Spleen (tissue), 11 donors: ENCODE results near the gene TRIM50. TPM values are rescaled to one million over a fixed set of nuclear protein-coding genes. Genes with fewer than 3 reads are reported as not detected.
"Not testable (repeated sequence)": the region's sequence is repeated elsewhere in the genome, so short reads cannot be mapped to it uniquely, and the experiment has no call there.

ENCODE experiments used
- DNase-seq: peaks from one replicate; pipeline ENCODE4 v3.0.0-alpha.2; 2020
- H3K27ac ChIP-seq, 8 donors: fragments of 200-600 bp; sonication (generic) in 7 of 8; 1 replicate in 4 of 8; 2 replicates in 4 of 8; pipeline versions ENCODE4 v1.5.0 to v1.8.0; 2016 to 2021; ENCODE audit warnings: inconsistent platforms in 4 of 8, mild to moderate bottlenecking in 4 of 8, moderate library complexity in 1 of 8
- H3K27me3 ChIP-seq, 7 donors: fragments of 200-600 bp; sonication (generic) in 6 of 7; replicated peaks in 1 of 7; 1 replicate in 4 of 7; 2 replicates in 3 of 7; pipeline versions ENCODE4 v1.5.0 to v1.8.0; 2016 to 2021; ENCODE audit warnings: inconsistent platforms in 3 of 7, mild to moderate bottlenecking in 1 of 7
- H3K36me3 ChIP-seq, 6 donors: fragments of 200-600 bp; sonication (generic) in 5 of 6; 1 replicate in 4 of 6; 2 replicates in 2 of 6; pipeline versions ENCODE4 v1.5.0 to v1.8.0; 2016 to 2021; ENCODE audit warnings: inconsistent platforms in 2 of 6
- H3K4me1 ChIP-seq, 6 donors: fragments of 200-600 bp; sonication (generic) in 5 of 6; 1 replicate in 3 of 6; 2 replicates in 3 of 6; pipeline versions ENCODE4 v1.5.0 to v1.8.0; 2016 to 2021; ENCODE audit warnings: inconsistent platforms in 3 of 6
- H3K4me3 ChIP-seq, 8 donors: fragments of 200-600 bp; sonication (generic) in 7 of 8; 1 replicate in 4 of 8; 2 replicates in 4 of 8; pipeline versions ENCODE4 v1.5.0 to v1.8.0; 2016 to 2021; ENCODE audit warnings: inconsistent platforms in 4 of 8, mild to moderate bottlenecking in 4 of 8, moderate library complexity in 2 of 8
- H3K9me3 ChIP-seq, 8 donors: fragments of 200-600 bp; sonication (generic) in 7 of 8; 1 replicate in 4 of 8; 2 replicates in 4 of 8; pipeline versions ENCODE4 v1.5.0 to v1.8.0; 2016 to 2021; ENCODE audit warnings: inconsistent platforms in 4 of 8
- CTCF ChIP-seq, 11 experiments: fragments of 200-600 bp in 7 of 11; fragments of 450-650 bp in 4 of 11; sonication (generic) in 4 of 11; IDR thresholded peaks in 8 of 11; conservative IDR thresholded peaks in 3 of 11; 1 replicate in 7 of 11; 2 replicates in 4 of 11; pipeline versions ENCODE4 v1.4.0 to v1.8.0; 2016 to 2021; ENCODE audit warnings: antibody characterized with exemption in 11 of 11, inconsistent platforms in 4 of 11, mild to moderate bottlenecking in 1 of 11
- POLR2A ChIP-seq, 3 donors: fragments of 450-650 bp; IDR thresholded peaks; one replicate each; pipeline ENCODE4 v1.5.1; 2017; ENCODE audit warnings: antibody characterized with exemption in 3 of 3, mild to moderate bottlenecking in 1 of 3
- POLR2AphosphoS5 ChIP-seq, 3 donors: sonication (generic); formaldehyde crosslinking; IDR thresholded peaks; one replicate each; pipeline ENCODE4 v1.5.1; 2017; ENCODE audit warnings: antibody characterized with exemption in 3 of 3
- WGBS, 5 donors: extraction: QIAGEN DNeasy Blood & Tissue Kit in 3 of 5; methylation state at CpG; one replicate each; pipeline versions ENCODE4 v1.1.5 to v1.1.7; 2013 to 2018; 5-methylcytosine and 5-hydroxymethylcytosine counted together
- intact Hi-C: fragments of 100-400 bp; cut with DNase I; formaldehyde crosslinking; loops from one replicate; pipeline ENCODE4 v1.15.0; 2023; ENCODE audit warnings: low total_unique reads
- polyA plus RNA-seq, 3 donors: library from polyadenylated mRNA; stranded (reverse); fragments of 200-250 nt; gene quantifications; one replicate each; pipeline ENCODE4 v1.2.1, GENCODE V29; 2013
- total RNA-seq, 7 donors: library from RNA; depleted of rRNA in 3 of 7; stranded (reverse); fragments of >200 nt in 3 of 7; fragmentation: NEBNext Ultra II Directional in 4 of 7; extraction: Animal tissue kit (Norgen Biotek cat#: 25700) in 4 of 7; gene quantifications; one replicate each; pipeline versions ENCODE4 v1.1.0 to v1.2.1, GENCODE V29; 2016 to 2021
- donor health status: healthy with polysubstance abuse.
- donor health status: DM: no; HTN: no; CAD: no; lungs with moderate emphysema.
- donor health status: DM: no; HTN: no; CAD: no.
- donor health status: Bipolar disorder and iron deficiency.
- donor health status: healthy.
- donor health status: DM: no; HTN: no; CAD: no.
- donor health status: DM: yes; HTN: yes; CAD: no.

The TRIM50 gene
- total and polyA plus RNA-seq, 10 donors: 0.13 to 1.8 (median 0.32) TPM; not detected in 3

- TF ChIP-seq CTCF (IDR thresholded peaks at IDR 0.05 in 8 of 11, conservative IDR thresholded peaks at IDR 0.05 in 3 of 11): peak in 2 of 11 experiments; percentile 5 to 31
- TF ChIP-seq POLR2AphosphoS5 (IDR thresholded peaks at IDR 0.05): peak; percentile 90 to 96 (median 92)
- peak in 1 of 3 donors; percentile 27 for TF ChIP-seq POLR2A (IDR thresholded peaks at IDR 0.05)
- peaks cover 0 to 38% (median 23%) of the 10 kb centered on the region in 6 donors for H3K36me3 ChIP-seq
These were observed 19.1 kb downstream of the TRIM50 start, which contains the start of gene NSUN5 for GRCh38 chr7:73308665-73309214. Gene NSUN5, minus strand, starts transcription at chr7:73308826. Its CDS starts 36 bp downstream, at chr7:73308790.

GRCh38 chr7:73308074-73308664 is 19.7 kb downstream of the TRIM50 start:
- H3K4me3 ChIP-seq: peak overlapping the region; percentile 56 to 94 (median 70)
- intact Hi-C loops: no loop called here
- TF ChIP-seq POLR2AphosphoS5 (IDR thresholded peaks at IDR 0.05): no peak
- TF ChIP-seq CTCF (IDR thresholded peaks at IDR 0.05 in 8 of 11, conservative IDR thresholded peaks at IDR 0.05 in 3 of 11): no peak
- TF ChIP-seq POLR2A (IDR thresholded peaks at IDR 0.05): no peak
- DNase-seq: no peak
- peaks cover 0 to 44% (median 29%) of the 10 kb centered on the region in 6 donors for H3K36me3 ChIP-seq
- H3K27me3 ChIP-seq: no peaks in the 10 kb centered on the region
- H3K9me3 ChIP-seq: no peaks in the 10 kb centered on the region
- peaks cover 10 to 54% (median 24%) of the 10 kb centered on the region in 6 donors for H3K4me1 ChIP-seq
- peak overlapping the region; percentile 55 to 88 (median 78) for H3K27ac ChIP-seq
- WGBS, 5 donors: 12 to 31% (median 16%) methylated on average over 19 to 43 of the region's 43 CpGs

More at GRCh38 chr7:73308665-73309214, 19.1 kb downstream of the TRIM50 start, which contains the start of gene NSUN5:
- intact Hi-C loops: no loop called here
- H3K4me1 ChIP-seq: peaks cover 10 to 54% (median 24%) of the 10 kb centered on the region in 6 donors
- no peaks in the 10 kb centered on the region for H3K9me3 ChIP-seq
- DNase-seq: peak; percentile 98
- no peaks in the 10 kb centered on the region for H3K27me3 ChIP-seq
- peak within 1 kb of the TSS; percentile 56 to 94 (median 70) for H3K4me3 ChIP-seq
- peak within 1 kb of the TSS; percentile 55 to 88 (median 78) for H3K27ac ChIP-seq
- 12 to 17% (median 13%) methylated on average over 32 to 40 of the region's 40 CpGs for WGBS, 5 donors

GRCh38 chr7:73307436-73307835 is 20.4 kb downstream of the TRIM50 start:
- no peaks in the 10 kb centered on the region for H3K27me3 ChIP-seq
- no peak for TF ChIP-seq POLR2A (IDR thresholded peaks at IDR 0.05)
- no peak for TF ChIP-seq POLR2AphosphoS5 (IDR thresholded peaks at IDR 0.05)
- no peak for TF ChIP-seq CTCF (IDR thresholded peaks at IDR 0.05 in 8 of 11, conservative IDR thresholded peaks at IDR 0.05 in 3 of 11)
- no peaks in the 10 kb centered on the region for H3K9me3 ChIP-seq
- peak; percentile 70 for DNase-seq
- 89 to 96% (median 95%) methylated on average over 11 to 13 of the region's 13 CpGs for WGBS, 5 donors
- peak overlapping the region in 4 of 8 donors; percentile 65 to 94 (median 88) for H3K4me3 ChIP-seq
- intact Hi-C loops: no loop called here
- H3K27ac ChIP-seq: peak overlapping the region in 1 of 8 donors; percentile 86
- H3K36me3 ChIP-seq: peaks cover 0 to 50% (median 33%) of the 10 kb centered on the region in 6 donors
- H3K4me1 ChIP-seq: peaks cover 10 to 54% (median 24%) of the 10 kb centered on the region in 6 donors

- H3K27me3 ChIP-seq, H3K9me3 ChIP-seq, DNase-seq, H3K4me3 ChIP-seq, intact Hi-C loops: not testable (repeated sequence)
- peaks cover 10 to 62% (median 24%) of the 10 kb centered on the region in 6 donors for H3K4me1 ChIP-seq
- whole genome bisulfite sequencing, 5 donors: 63 to 89% (median 75%) methylated on average over 9 to 12 of the region's 15 CpGs
- H3K36me3 ChIP-seq: peaks cover 0 to 50% (median 33%) of the 10 kb centered on the region in 6 donors
- peak overlapping the region in 2 of 8 donors; percentile 20 to 41 for H3K27ac ChIP-seq
These were observed 23.1 kb downstream of the TRIM50 start for GRCh38 chr7:73304612-73305387.
